SU-DHL-6 (cell line): Measurements from ENCODE around the gene RPRD1B.

Experiments used
- CTCF ChIP-seq: fragments of 200-600 bp; sonication (generic); IDR thresholded peaks from one replicate; pipeline ENCODE4 v1.5.1; 2017; ENCODE audit warnings: antibody characterized with exemption, mild to moderate bottlenecking, low read length, moderate library complexity; ENCODE audit not compliant: insufficient read depth, poor library complexity, severe bottlenecking
- EZH2phosphoT487 ChIP-seq: fragments of 200-600 bp; sonication (generic), shearing (Covaris generic); conservative IDR thresholded peaks from 2 replicates; pipeline ENCODE4 v1.6.1; 2018; ENCODE audit warnings: mild to moderate bottlenecking, antibody characterized with exemption, low read length, moderate library complexity, mixed read lengths

- TF ChIP-seq EZH2phosphoT487 (no peak), CTCF (no peak)
Measured at GRCh38 chr20:38008233-38008944, 25.2 kb upstream of the RPRD1B start.
